ENCODE measurements around the gene AGAP1. TPM values are rescaled to one million over a fixed set of nuclear protein-coding genes. Genes with fewer than 3 reads are reported as not detected.

Gene AGAP1
- polyA plus RNA-seq, 1 experiment = 12.4 TPM

- Histone ChIP-seq H3K4me3 (ENCODE audit: low read depth, low read length) (no peak overlapping the region), H3K9me3 (ENCODE audit: control insufficient read depth, insufficient read depth, low read length) (no peaks in the 10 kb centered on the region), H3K27ac (ENCODE audit: low read depth, low read length) (no peak overlapping the region), H3K27me3 (ENCODE audit: control insufficient read depth, insufficient read depth, low read length) (no peaks in the 10 kb centered on the region)
- TF ChIP-seq CTCF (IDR thresholded peaks at IDR 0.05; ENCODE audit: low read depth, low read length) = no peak; the same call in 1 of the 2 replicates
- no peak for DNase-seq (ENCODE audit: low read depth, low spot score)
- POLR2A ChIA-PET = no interaction called here
- CTCF ChIA-PET = interaction anchor here (0.7 to 1.2 kb wide), 2 partner anchors 43 to 69 kb away, joined by 3 read pairs; no protein-coding TSS in a partner anchor
Measured at GRCh38 chr2:235849489-235849888, 355.6 kb downstream of the AGAP1 start.

GRCh38 chr2:235850289-235850688 is 356.4 kb downstream of the AGAP1 start:
- POLR2A ChIA-PET = no interaction called here
- Histone ChIP-seq H3K4me3 (ENCODE audit: low read depth, low read length) (no peak overlapping the region), H3K27ac (ENCODE audit: low read depth, low read length) (no peak overlapping the region), H3K9me3 (ENCODE audit: control insufficient read depth, insufficient read depth, low read length) (no peaks in the 10 kb centered on the region), H3K27me3 (ENCODE audit: control insufficient read depth, insufficient read depth, low read length) (no peaks in the 10 kb centered on the region)
- no peak for TF ChIP-seq CTCF (IDR thresholded peaks at IDR 0.05; ENCODE audit: low read depth, low read length)
- no peak for DNase-seq (ENCODE audit: low read depth, low spot score)
- CTCF ChIA-PET = no interaction called here

- DNase-seq (ENCODE audit: low read depth, low spot score) = no peak
- Histone ChIP-seq H3K27ac (ENCODE audit: low read depth, low read length) (no peak overlapping the region), H3K9me3 (ENCODE audit: control insufficient read depth, insufficient read depth, low read length) (no peaks in the 10 kb centered on the region), H3K27me3 (ENCODE audit: control insufficient read depth, insufficient read depth, low read length) (no peaks in the 10 kb centered on the region), H3K4me3 (ENCODE audit: low read depth, low read length) (no peak overlapping the region)
- TF ChIP-seq CTCF (IDR thresholded peaks at IDR 0.05; ENCODE audit: low read depth, low read length) = no peak
- ChIA-PET CTCF (no interaction called here), POLR2A (no interaction called here)
Measured at GRCh38 chr2:235850771-235851551, 357.1 kb downstream of the AGAP1 start.

- Histone ChIP-seq H3K27ac (ENCODE audit: low read depth, low read length) (no peak overlapping the region), H3K4me3 (ENCODE audit: low read depth, low read length) (no peak overlapping the region), H3K27me3 (ENCODE audit: control insufficient read depth, insufficient read depth, low read length) (no peaks in the 10 kb centered on the region), H3K9me3 (ENCODE audit: control insufficient read depth, insufficient read depth, low read length) (no peaks in the 10 kb centered on the region)
- CTCF ChIA-PET = no interaction called here
- TF ChIP-seq CTCF (IDR thresholded peaks at IDR 0.05; ENCODE audit: low read depth, low read length) = no peak
- DNase-seq (ENCODE audit: low read depth, low spot score) = no peak
- POLR2A ChIA-PET = no interaction called here
Measured at GRCh38 chr2:235851828-235852525, 358.1 kb downstream of the AGAP1 start.

- no peaks in the 10 kb centered on the region for H3K27me3 ChIP-seq (ENCODE audit: control insufficient read depth, insufficient read depth, low read length)
- no peak for DNase-seq (ENCODE audit: low read depth, low spot score)
- no peak overlapping the region for H3K4me3 ChIP-seq (ENCODE audit: low read depth, low read length)
- CTCF ChIA-PET = no interaction called here
- TF ChIP-seq CTCF (IDR thresholded peaks at IDR 0.05; ENCODE audit: low read depth, low read length) = no peak
- POLR2A ChIA-PET = no interaction called here
- no peak overlapping the region for H3K27ac ChIP-seq (ENCODE audit: low read depth, low read length)
- H3K9me3 ChIP-seq (ENCODE audit: control insufficient read depth, insufficient read depth, low read length) = no peaks in the 10 kb centered on the region
Measured at GRCh38 chr2:235852526-235852920, 358.7 kb downstream of the AGAP1 start.

Data from AG04450 (cell line).